PC-9 (cell line): ENCODE measurements around the gene PRXL2A. TPM values are rescaled to one million over a fixed set of nuclear protein-coding genes. Genes with fewer than 3 reads are reported as not detected.
A peak's percentile ranks its signal among the peaks of the same experiment; 100 is the strongest.
"Not testable (repeated sequence)": the region's sequence is repeated elsewhere in the genome, so short reads cannot be mapped to it uniquely, and the experiment has no call there.

ENCODE experiments used
- Bru-seq: library from RNA; stranded (reverse); fragments of 400-500 nt; gene quantifications from one replicate; lab custom pipeline; 2021; lab: Mats Ljungman, UMichigan
- BruChase-seq, 2 experiments: library from RNA; stranded (reverse); fragments of 400-500 nt; gene quantifications; one replicate each; lab custom pipeline; 2021; lab: Mats Ljungman, UMichigan
- BruUV-seq: library from RNA; stranded (reverse); fragments of 400-500 nt; replicated peaks from 2 replicates; lab custom pipeline; 2021; lab: Mats Ljungman, UMichigan
- CTCF ChIA-PET: fragments of 300-600 bp; sonication (Branson Sonifier 250); formaldehyde crosslinking; loops from one replicate; lab custom pipeline; 2022; ENCODE audit warnings: antibody characterized with exemption; lab: Charles Lee
- POLR2A ChIA-PET: fragments of 300-600 bp; sonication (Branson Sonifier 250); formaldehyde crosslinking; loops from one replicate; lab custom pipeline; 2022; ENCODE audit warnings: antibody characterized with exemption; ENCODE audit not compliant: unreplicated experiment; lab: Charles Lee
- DNase-seq, 2 experiments: peaks; one replicate each; pipeline versions ENCODE4 v3.0.0 to v3.0.0-alpha.2; 2015 to 2022; ENCODE audit warnings: mixed read lengths in 1 of 2
- H2AFZ ChIP-seq: fragments of 200-600 bp; sonication (generic); 2 replicates; pipeline ENCODE4 v1.8.1; 2017; ENCODE audit warnings: antibody characterized with exemption
- H3F3A ChIP-seq: fragments of 200-600 bp; sonication (generic); 2 replicates; pipeline ENCODE4 v1.8.1; 2017; ENCODE audit warnings: antibody characterized with exemption, mild to moderate bottlenecking, low read depth; ENCODE audit not compliant: insufficient read depth
- H3K27ac ChIP-seq: fragments of 200-600 bp; sonication (generic); 2 replicates; pipeline ENCODE4 v1.6.1; 2016; ENCODE audit warnings: mixed run types
- H3K27me3 ChIP-seq: fragments of 200-600 bp; sonication (generic); 2 replicates; pipeline ENCODE4 v1.6.1; 2016; ENCODE audit warnings: low read depth, mixed run types; ENCODE audit not compliant: insufficient read depth
- H3K36me3 ChIP-seq: fragments of 200-600 bp; sonication (generic); 2 replicates; pipeline ENCODE4 v1.6.1; 2016; ENCODE audit warnings: low read depth, mixed run types
- H3K4me1 ChIP-seq: fragments of 200-600 bp; sonication (generic); replicated peaks from 2 replicates; pipeline ENCODE4 v1.6.1; 2016; ENCODE audit warnings: mixed run types; ENCODE audit not compliant: insufficient read depth
- H3K4me2 ChIP-seq: fragments of 200-600 bp; sonication (generic); 2 replicates; pipeline ENCODE4 v1.6.1; 2017; ENCODE audit warnings: mixed run types
- H3K4me3 ChIP-seq: fragments of 200-600 bp; sonication (generic); 2 replicates; pipeline ENCODE4 v1.6.1; 2016; ENCODE audit warnings: mixed run types
- H3K79me2 ChIP-seq: fragments of 200-600 bp; sonication (generic); 2 replicates; pipeline ENCODE4 v1.6.1; 2017; ENCODE audit warnings: low read depth, mixed run types
- H3K9me2 ChIP-seq: fragments of 200-600 bp; sonication (generic); 2 replicates; pipeline ENCODE4 v1.8.1; 2017; ENCODE audit warnings: mild to moderate bottlenecking; ENCODE audit not compliant: insufficient read depth
- H3K9me3 ChIP-seq: fragments of 200-600 bp; sonication (generic); 2 replicates; pipeline ENCODE4 v1.8.1; 2016; ENCODE audit warnings: low read depth; ENCODE audit not compliant: insufficient read depth
- H4K20me1 ChIP-seq: fragments of 200-600 bp; sonication (generic); 2 replicates; pipeline ENCODE4 v1.8.1; 2017; ENCODE audit not compliant: insufficient read depth
- CTCF ChIP-seq: fragments of 200-600 bp; sonication (generic); conservative IDR thresholded peaks from 2 replicates; pipeline ENCODE4 v1.6.1; 2017; ENCODE audit warnings: mixed run types, antibody characterized with exemption, mild to moderate bottlenecking, moderate library complexity
- EZH2 ChIP-seq: fragments of 200-600 bp; sonication (generic); IDR thresholded peaks from 2 replicates; pipeline ENCODE4 v1.8.0; 2017; ENCODE audit warnings: antibody characterized with exemption, low read depth
- intact Hi-C: fragments of 100-400 bp; cut with micrococcal nuclease; formaldehyde crosslinking; loops from one replicate; pipeline ENCODE4 v1.10.0; 2022; ENCODE audit not compliant: unreplicated experiment
- long read RNA-seq: library from polyadenylated mRNA; stranded (forward); transcript quantifications from one replicate; pipeline ENCODE4 v2.0.0, GENCODE V29; 2022
- total RNA-seq: library from RNA; stranded (reverse); gene quantifications from 2 replicates; pipeline ENCODE4 v1.2.3, GENCODE V29; 2021

PRXL2A gene
- total RNA-seq (88.7 and 105 TPM in 2 replicates), Bru-seq, nascent RNA (percentile 72 among the genes with signal in this experiment), BruChase-seq, experiment 1, labeled RNA remaining after a 2-hour chase (percentile 82 among the genes with signal in this experiment), BruChase-seq, experiment 2, labeled RNA remaining after a 6-hour chase (percentile 86 among the genes with signal in this experiment)
- long read RNA-seq, full-length matches to known transcripts: 181 of 220 reads
- long read RNA-seq, partial matches to known transcripts: 2 of 220 reads
- long read RNA-seq, other reads (novel, unspliced or antisense): 37 of 220 reads

DNA sequence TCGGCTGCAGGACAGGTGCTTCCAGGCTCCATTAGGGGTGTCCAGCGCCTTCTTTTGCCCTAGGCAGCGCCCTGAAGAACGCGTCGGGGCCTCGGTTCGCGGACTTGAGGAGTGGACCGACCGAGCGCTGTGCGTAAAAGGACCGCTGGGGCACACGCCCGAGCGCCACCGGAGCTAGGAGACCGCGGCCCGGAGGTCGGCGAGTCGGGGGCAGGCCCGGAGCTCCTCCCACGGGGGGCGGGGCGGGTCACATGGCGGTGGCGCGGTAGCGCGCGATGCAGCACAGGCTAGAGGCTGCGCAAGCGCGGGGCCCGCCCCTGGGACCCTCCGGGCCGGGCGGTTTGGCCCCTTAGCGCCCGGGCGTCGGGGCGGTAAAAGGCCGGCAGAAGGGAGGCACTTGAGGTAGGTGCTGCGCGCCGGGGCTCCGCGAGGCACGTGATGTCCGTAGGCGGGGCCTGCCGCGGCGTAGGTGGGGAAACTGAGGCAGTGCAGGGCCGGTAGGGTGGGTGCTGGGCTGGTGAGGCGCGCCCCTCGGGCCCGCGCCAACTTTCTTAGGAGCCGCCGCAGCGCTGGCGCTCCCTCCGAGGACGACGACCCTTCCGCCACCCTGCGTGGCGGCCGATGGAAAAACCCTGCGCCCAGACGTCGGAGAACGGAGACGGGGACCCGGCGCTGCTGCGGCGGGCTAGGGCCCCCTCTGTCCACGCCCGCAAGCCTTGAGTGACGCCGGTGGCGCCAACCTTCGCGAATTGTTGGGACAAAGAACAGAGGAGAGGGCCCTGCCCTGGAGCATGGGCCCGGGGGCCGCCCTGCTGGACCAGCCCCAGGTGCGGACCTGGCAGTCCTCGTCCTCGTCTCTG is at the start of gene PRXL2A:
TSS of gene PRXL2A (plus strand) at position 310 of the 860 bp plus-strand sequence. CDS start 11,917 bp downstream, outside the sequence.
- Histone ChIP-seq H2AFZ (peak within 1 kb of the TSS; percentile 92), H4K20me1 (no peaks in the 10 kb centered on the region; the same call in 1 of the 2 replicates), H3K4me3 (peak within 1 kb of the TSS; percentile 87), H3K36me3 (no peaks in the 10 kb centered on the region), H3K27me3 (no peaks in the 10 kb centered on the region), H3K4me1 (peaks cover 24% of the 10 kb centered on the region), H3K9me3 (no peaks in the 10 kb centered on the region), H3K9me2 (no peaks in the 10 kb centered on the region), H3K27ac (peak within 1 kb of the TSS; percentile 67), H3K79me2 (peaks cover 40% of the 10 kb centered on the region), H3K4me2 (peak within 1 kb of the TSS; percentile 84), H3F3A (peaks cover 20% of the 10 kb centered on the region; the same call in 1 of the 2 replicates)
- no TSS peak for BruUV-seq
- CTCF ChIA-PET: interaction anchor here (0.6 to 0.8 kb wide), 4 partner anchors 35 to 128 kb away, joined by 3 to 6 read pairs (median 6); no protein-coding TSS in a partner anchor
- no peak for TF ChIP-seq CTCF
- no peak for TF ChIP-seq EZH2
- intact Hi-C loops: loop anchor here (1.0 to 2.0 kb wide), 2 partner anchors 20 to 93 kb away; no protein-coding TSS in a partner anchor
- POLR2A ChIA-PET: interaction anchor here (0.6 to 1.8 kb wide), 13 partner anchors 26 to 1051 kb away, joined by 3 to 45 read pairs (median 5); no protein-coding TSS in a partner anchor
- peak; percentile 69 to 91 for DNase-seq

- H4K20me1 ChIP-seq, H3K9me2 ChIP-seq, H3K27me3 ChIP-seq, H3K4me2 ChIP-seq, H3K4me1 ChIP-seq, BruUV-seq, H3K36me3 ChIP-seq, H2AFZ ChIP-seq, H3K27ac ChIP-seq, DNase-seq, H3F3A ChIP-seq, H3K79me2 ChIP-seq, CTCF ChIA-PET, H3K9me3 ChIP-seq, H3K4me3 ChIP-seq, POLR2A ChIA-PET, intact Hi-C loops: not testable (repeated sequence)
Measured at GRCh38 chr10:80358925-80359324, 49.4 kb upstream of the PRXL2A start.

- H3K27ac ChIP-seq: no peak overlapping the region
- peaks cover 17% of the 10 kb centered on the region for H3K27me3 ChIP-seq
- no peaks in the 10 kb centered on the region for H4K20me1 ChIP-seq
- no peaks in the 10 kb centered on the region for H3K9me3 ChIP-seq
- DNase-seq: no peak
- H3K4me2 ChIP-seq: no peak overlapping the region
- no peak overlapping the region for H3K4me3 ChIP-seq
- H3K4me1 ChIP-seq: no peaks in the 10 kb centered on the region
- no peak overlapping the region for H2AFZ ChIP-seq
- ChIA-PET POLR2A (no interaction called here), CTCF (no interaction called here)
- no peaks in the 10 kb centered on the region for H3K79me2 ChIP-seq
- H3K36me3 ChIP-seq: no peaks in the 10 kb centered on the region
- H3F3A ChIP-seq: no peaks in the 10 kb centered on the region
- intact Hi-C loops: no loop called here
- no TSS peak for BruUV-seq
- TF ChIP-seq CTCF: no peak
- TF ChIP-seq EZH2: no peak
- H3K9me2 ChIP-seq: no peaks in the 10 kb centered on the region
Measured at GRCh38 chr10:80359644-80360043, 48.7 kb upstream of the PRXL2A start.
